ENCODE results near the gene TRAPPC8. TPM values are rescaled to one million over a fixed set of nuclear protein-coding genes. Genes with fewer than 3 reads are reported as not detected.

TRAPPC8 gene
- total RNA-seq, 1 experiment from 2014 or later = 19.8 TPM

GRCh38 chr18:31840499-31840898 is 102.4 kb downstream of the TRAPPC8 start:
- H3K4me3 Mint-ChIP-seq (ENCODE audit: unreplicated experiment) = no peak overlapping the region
- H3K27me3 Mint-ChIP-seq (ENCODE audit: insufficient read depth, unreplicated experiment) = no peaks in the 10 kb centered on the region
- DNase-seq = no peak
- Histone ChIP-seq H3K27me3 (replicated peaks; ENCODE audit: control insufficient read depth, insufficient read depth, low read length) (no peaks in the 10 kb centered on the region), H3K36me3 (ENCODE audit: control insufficient read depth, insufficient read depth, low read length) (no peaks in the 10 kb centered on the region), H3K4me3 (ENCODE audit: low read depth, low read length) (no peak overlapping the region), H3K4me1 (no peaks in the 10 kb centered on the region), H3K9me3 (no peaks in the 10 kb centered on the region)
- no peaks in the 10 kb centered on the region for H3K9me3 Mint-ChIP-seq (ENCODE audit: unreplicated experiment)
- H3K27ac Mint-ChIP-seq (ENCODE audit: unreplicated experiment) = no peak overlapping the region
- no TSS peak for BruUV-seq (replicated peaks)
- no peak for TF ChIP-seq CTCF (IDR thresholded peaks at IDR 0.05; ENCODE audit: insufficient read depth in 1 of 2, low read depth in 1 of 2, low read length in 1 of 2, severe bottlenecking in 1 of 2, unreplicated experiment in 1 of 2)
- CTCF ChIA-PET = no interaction called here
- intact Hi-C loops (cut with micrococcal nuclease; ENCODE audit: unreplicated experiment) = no loop called here
- no peaks in the 10 kb centered on the region for H3K4me1 Mint-ChIP-seq (ENCODE audit: low read depth, unreplicated experiment)
- POLR2A ChIA-PET = no interaction called here
- peaks cover 14% of the 10 kb centered on the region for H3K36me3 Mint-ChIP-seq (ENCODE audit: insufficient read depth, unreplicated experiment)

- no TSS peak for BruUV-seq (replicated peaks)
- H3K4me3 Mint-ChIP-seq (ENCODE audit: unreplicated experiment) = no peak overlapping the region
- no peak overlapping the region for H3K27ac Mint-ChIP-seq (ENCODE audit: unreplicated experiment)
- H3K4me1 ChIP-seq = no peaks in the 10 kb centered on the region
- H3K36me3 ChIP-seq (ENCODE audit: control insufficient read depth, insufficient read depth, low read length) = no peaks in the 10 kb centered on the region
- no peak overlapping the region for H3K4me3 ChIP-seq (ENCODE audit: low read depth, low read length)
- no peaks in the 10 kb centered on the region for H3K9me3 ChIP-seq
- DNase-seq = no peak
- intact Hi-C loops (cut with micrococcal nuclease; ENCODE audit: unreplicated experiment) = no loop called here
- no peaks in the 10 kb centered on the region for H3K9me3 Mint-ChIP-seq (ENCODE audit: unreplicated experiment)
- ChIA-PET POLR2A (interaction anchor here (0.6 kb wide), 1 partner anchor 260 kb away, joined by 7 read pairs; no protein-coding TSS in a partner anchor), CTCF (interaction anchor here (0.6 to 0.7 kb wide), 2 partner anchors 62 to 153 kb away, joined by 3 to 9 read pairs; no protein-coding TSS in a partner anchor)
- no peaks in the 10 kb centered on the region for H3K27me3 Mint-ChIP-seq (ENCODE audit: insufficient read depth, unreplicated experiment)
- H3K4me1 Mint-ChIP-seq (ENCODE audit: low read depth, unreplicated experiment) = no peaks in the 10 kb centered on the region
- no peaks in the 10 kb centered on the region for H3K27me3 ChIP-seq (replicated peaks; ENCODE audit: control insufficient read depth, insufficient read depth, low read length)
- H3K36me3 Mint-ChIP-seq (ENCODE audit: insufficient read depth, unreplicated experiment) = peaks cover 32% of the 10 kb centered on the region
- no peak for TF ChIP-seq CTCF (IDR thresholded peaks at IDR 0.05; ENCODE audit: insufficient read depth in 1 of 2, low read depth in 1 of 2, low read length in 1 of 2, severe bottlenecking in 1 of 2, unreplicated experiment in 1 of 2)
Measured at GRCh38 chr18:31837879-31838278, 105.0 kb downstream of the TRAPPC8 start.

- H3K27me3 ChIP-seq (replicated peaks; ENCODE audit: control insufficient read depth, insufficient read depth, low read length) = no peaks in the 10 kb centered on the region
- H3K4me1 ChIP-seq = no peaks in the 10 kb centered on the region
- no peaks in the 10 kb centered on the region for H3K27me3 Mint-ChIP-seq (ENCODE audit: insufficient read depth, unreplicated experiment)
- no TSS peak for BruUV-seq (replicated peaks)
- H3K4me3 ChIP-seq (ENCODE audit: low read depth, low read length) = no peak overlapping the region
- H3K36me3 Mint-ChIP-seq (ENCODE audit: insufficient read depth, unreplicated experiment) = peaks cover 36% of the 10 kb centered on the region
- no peak for TF ChIP-seq CTCF (IDR thresholded peaks at IDR 0.05; ENCODE audit: insufficient read depth in 1 of 2, low read depth in 1 of 2, low read length in 1 of 2, severe bottlenecking in 1 of 2, unreplicated experiment in 1 of 2)
- H3K27ac Mint-ChIP-seq (ENCODE audit: unreplicated experiment) = no peak overlapping the region
- intact Hi-C loops (cut with micrococcal nuclease; ENCODE audit: unreplicated experiment) = no loop called here
- ChIA-PET CTCF (no interaction called here), POLR2A (no interaction called here)
- H3K4me1 Mint-ChIP-seq (ENCODE audit: low read depth, unreplicated experiment) = no peaks in the 10 kb centered on the region
- H3K9me3 ChIP-seq = no peaks in the 10 kb centered on the region
- no peak for DNase-seq
- no peaks in the 10 kb centered on the region for H3K36me3 ChIP-seq (ENCODE audit: control insufficient read depth, insufficient read depth, low read length)
- no peak overlapping the region for H3K4me3 Mint-ChIP-seq (ENCODE audit: unreplicated experiment)
- no peaks in the 10 kb centered on the region for H3K9me3 Mint-ChIP-seq (ENCODE audit: unreplicated experiment)
Measured at GRCh38 chr18:31835528-31836133, 107.3 kb downstream of the TRAPPC8 start.
